Spinal cord (tissue), 10 donors: Measurements from ENCODE around the gene TMEM198. TPM values are rescaled to one million over a fixed set of nuclear protein-coding genes. Genes with fewer than 3 reads are reported as not detected.

ENCODE experiments used
- DNase-seq, 6 donors: peaks; one replicate each; pipeline versions ENCODE4 v3.0.0 to v3.0.0-alpha.2; 2013 to 2015; ENCODE audit warnings: low spot score in 6 of 6, low read depth in 4 of 6
- H3K27ac ChIP-seq: one replicate; pipeline ENCODE4 v1.5.1; 2013; ENCODE audit warnings: low read depth, low read length, control low read depth
- H3K27me3 ChIP-seq: one replicate; pipeline ENCODE4 v1.6.1; 2013; ENCODE audit warnings: low read length; ENCODE audit not compliant: control insufficient read depth, insufficient read depth
- H3K36me3 ChIP-seq: one replicate; pipeline ENCODE4 v1.6.1; 2013; ENCODE audit warnings: low read length; ENCODE audit not compliant: control insufficient read depth, insufficient read depth
- H3K4me1 ChIP-seq: one replicate; pipeline ENCODE4 v1.6.1; 2013; ENCODE audit warnings: low read length; ENCODE audit not compliant: control insufficient read depth, insufficient read depth
- H3K4me3 ChIP-seq: one replicate; pipeline ENCODE4 v1.5.1; 2013; ENCODE audit warnings: low read depth, low read length, control low read depth
- H3K9me3 ChIP-seq: one replicate; pipeline ENCODE4 v1.6.1; 2013; ENCODE audit warnings: low read length; ENCODE audit not compliant: control insufficient read depth, insufficient read depth
- WGBS: methylation state at CpG from one replicate; pipeline ENCODE4 v1.1.5; 2013; ENCODE audit warnings: missing lambda C conversion rate; ENCODE audit not compliant: insufficient coverage; 5-methylcytosine and 5-hydroxymethylcytosine counted together
- polyA plus RNA-seq, 2 donors: library from polyadenylated mRNA; unstranded; fragments of 120-200 nt; gene quantifications; one replicate each; pipeline ENCODE4 v1.2.1, GENCODE V29; 2013; ENCODE audit not compliant: insufficient read length in 2 of 2
- total RNA-seq, 2 donors: library from RNA; depleted of rRNA in 1 of 2; stranded (reverse); fragments of 120-200 nt in 1 of 2; fragments of >200 nt in 1 of 2; gene quantifications; one replicate each; pipeline versions ENCODE4 v1.2.3 to v1.2.4, GENCODE V29; 2013 to 2014
- donor health status: healthy.

TMEM198 gene
- total and polyA plus RNA-seq, 4 donors: 4.7 to 19.0 (median 12.0) TPM

DNA sequence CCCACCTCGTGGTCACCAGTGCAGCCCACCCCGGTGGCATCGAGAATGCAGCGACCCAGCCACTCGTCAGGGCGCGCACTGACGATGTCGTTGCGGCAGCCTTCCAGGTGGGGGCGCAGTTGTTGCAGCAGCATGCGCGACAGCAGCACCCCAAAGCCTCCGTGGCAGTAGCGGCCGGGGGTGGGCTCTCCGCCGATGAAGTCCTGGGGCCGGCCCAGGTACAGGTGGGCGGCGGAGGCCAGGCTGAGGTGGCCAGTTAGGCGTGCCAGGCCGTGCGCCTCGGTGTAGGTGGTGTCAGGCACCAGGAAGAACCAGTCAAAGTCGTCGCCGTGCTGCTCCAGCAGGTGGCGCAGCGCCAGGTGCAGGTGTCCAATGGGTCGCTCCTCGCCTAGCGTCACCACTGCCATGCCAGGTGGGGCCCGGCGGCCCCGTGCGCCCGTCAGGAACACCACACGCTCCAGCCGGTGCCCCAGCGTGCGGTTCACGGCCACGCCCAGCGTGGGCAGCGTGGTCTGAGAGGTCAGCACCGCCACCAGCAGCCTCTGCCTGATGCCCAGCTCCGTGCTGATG, 2.1 kb upstream of the TMEM198 start:
- Histone ChIP-seq H3K9me3 (no peaks in the 10 kb centered on the region), H3K36me3 (peaks cover 61% of the 10 kb centered on the region), H3K27me3 (no peaks in the 10 kb centered on the region), H3K4me1 (peaks cover 72% of the 10 kb centered on the region), H3K4me3 (peak overlapping the region; percentile 75), H3K27ac (no peak overlapping the region)
- DNase-seq: peak in 3 of 6 donors; percentile 51 to 91 (median 79)
- 7% methylated on average over 48 of the region's 48 CpGs for WGBS

DNA sequence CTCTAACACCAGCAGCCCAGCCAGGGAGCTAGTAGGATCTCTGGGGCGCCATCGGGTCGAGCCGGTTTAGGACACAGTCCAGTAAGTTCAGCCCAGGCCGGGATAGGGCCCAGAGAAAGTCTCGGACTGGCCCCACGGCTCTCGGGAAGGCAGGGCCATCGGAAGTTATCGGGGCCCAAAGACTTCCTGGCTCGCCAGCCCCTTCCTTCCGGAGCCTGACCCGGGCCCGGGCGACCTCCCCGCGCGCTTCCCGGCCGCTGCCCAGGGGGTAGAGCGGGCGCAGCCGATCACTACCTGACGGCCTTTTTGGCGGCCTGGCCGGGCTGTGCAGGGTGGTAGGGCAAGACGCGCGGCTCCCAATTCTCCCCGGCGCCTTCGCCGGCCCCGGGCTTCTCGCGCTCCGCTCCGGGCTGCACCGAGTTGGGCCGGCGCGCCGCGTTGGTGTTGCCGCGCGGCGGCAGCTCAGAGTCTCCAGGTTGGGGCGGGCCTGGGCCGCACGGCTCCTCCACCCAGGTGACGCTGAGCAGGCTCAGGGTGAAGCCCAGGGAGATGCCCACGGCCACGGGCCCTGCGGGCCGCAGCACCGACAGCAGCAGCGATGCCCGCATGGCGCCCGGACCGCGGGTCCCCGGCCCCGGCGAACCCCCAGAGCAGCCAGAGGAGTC, 765 bp upstream of the TMEM198 start:
- no peaks in the 10 kb centered on the region for H3K9me3 ChIP-seq
- DNase-seq: peak in 1 of 6 donors; percentile 34
- no peaks in the 10 kb centered on the region for H3K27me3 ChIP-seq
- H3K4me1 ChIP-seq: peaks cover 59% of the 10 kb centered on the region
- peak overlapping the region; percentile 75 for H3K4me3 ChIP-seq
- WGBS: under 1% methylated on average over 66 of the region's 66 CpGs
- peaks cover 59% of the 10 kb centered on the region for H3K36me3 ChIP-seq
- H3K27ac ChIP-seq: peak overlapping the region; percentile 91

DNA sequence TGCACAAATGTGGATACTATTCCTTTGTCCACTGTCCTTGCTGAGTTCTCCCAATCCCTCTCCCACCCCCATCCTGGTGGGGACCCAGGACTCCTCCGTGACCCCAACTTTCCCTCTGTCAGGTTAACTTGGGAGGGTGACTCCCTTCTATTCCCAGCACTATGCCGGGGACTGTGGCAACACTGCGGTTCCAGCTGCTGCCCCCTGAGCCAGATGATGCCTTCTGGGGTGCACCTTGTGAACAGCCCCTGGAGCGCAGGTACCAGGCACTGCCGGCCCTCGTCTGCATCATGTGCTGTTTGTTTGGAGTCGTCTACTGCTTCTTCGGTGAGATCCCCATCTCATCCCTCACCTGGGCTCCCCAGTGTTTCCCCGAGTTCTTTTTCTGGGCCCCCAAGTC, 739 bp downstream of the TMEM198 start:
- peaks cover 59% of the 10 kb centered on the region for H3K36me3 ChIP-seq
- H3K4me3 ChIP-seq: peak overlapping the region; percentile 75
- peak overlapping the region; percentile 82 for H3K27ac ChIP-seq
- peaks cover 44% of the 10 kb centered on the region for H3K4me1 ChIP-seq
- WGBS: 40% methylated on average over 5 of the region's 9 CpGs
- H3K9me3 ChIP-seq: no peaks in the 10 kb centered on the region
- H3K27me3 ChIP-seq: no peaks in the 10 kb centered on the region
- no peak for DNase-seq

DNA sequence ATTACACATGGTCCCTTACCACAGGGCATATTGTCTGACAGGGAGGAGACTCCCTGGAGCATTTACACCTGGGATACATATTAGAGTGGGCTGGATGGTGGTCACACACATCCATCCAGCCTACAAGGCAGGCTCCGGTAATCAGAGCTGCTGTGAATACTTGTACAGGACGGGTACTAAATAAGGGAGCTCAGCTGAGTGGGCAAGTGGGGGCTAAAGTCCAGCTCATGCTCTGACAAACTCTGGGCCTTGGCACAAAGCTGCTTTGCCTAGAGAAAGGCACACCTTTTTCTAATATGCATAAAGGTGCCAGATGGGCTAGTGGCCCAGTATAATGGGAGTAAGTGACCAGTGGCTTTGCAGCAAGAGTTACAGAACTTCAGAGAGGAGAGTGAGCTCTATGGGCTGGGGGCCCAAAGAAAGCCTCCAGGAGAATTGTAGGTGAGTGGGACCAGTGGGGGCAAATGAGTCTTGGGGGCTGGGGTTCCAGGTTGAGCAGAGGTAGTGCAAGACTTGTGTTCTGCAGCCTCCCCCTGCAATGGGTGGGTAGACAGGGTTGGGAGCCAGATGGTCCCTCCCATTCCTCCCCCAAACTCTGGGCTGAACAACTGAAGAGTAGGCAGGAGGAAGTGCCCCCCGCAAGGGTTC, 1.6 kb downstream of the TMEM198 start:
- no peak overlapping the region for H3K27ac ChIP-seq
- 69% methylated on average over 3 of the region's 3 CpGs for WGBS
- peaks cover 59% of the 10 kb centered on the region for H3K36me3 ChIP-seq
- peaks cover 39% of the 10 kb centered on the region for H3K4me1 ChIP-seq
- no peak overlapping the region for H3K4me3 ChIP-seq
- DNase-seq: no peak
- no peaks in the 10 kb centered on the region for H3K27me3 ChIP-seq
- H3K9me3 ChIP-seq: no peaks in the 10 kb centered on the region

DNA sequence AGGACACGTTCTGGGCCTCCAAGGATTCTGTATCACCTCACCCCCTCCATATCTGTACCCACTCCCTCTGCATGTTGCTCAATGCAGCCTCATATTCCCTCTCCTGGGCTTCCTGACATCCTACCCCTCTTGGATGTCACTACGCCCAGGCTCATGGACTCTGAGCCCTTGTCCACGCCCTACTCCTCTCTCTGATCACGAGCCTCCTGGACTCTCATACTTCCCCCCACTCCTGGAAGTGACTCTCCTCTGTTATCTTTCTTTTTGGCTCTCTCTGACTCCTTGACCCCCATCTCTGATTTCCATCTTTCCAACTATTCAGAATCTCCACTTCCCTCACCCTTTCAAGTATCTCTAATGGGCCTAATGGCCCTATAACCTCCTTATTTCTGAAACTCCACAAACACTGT, 2.1 kb downstream of the TMEM198 start:
- peaks cover 59% of the 10 kb centered on the region for H3K36me3 ChIP-seq
- H3K27ac ChIP-seq: no peak overlapping the region
- 76% methylated on average over 4 of the region's 4 CpGs for WGBS
- H3K9me3 ChIP-seq: no peaks in the 10 kb centered on the region
- peaks cover 42% of the 10 kb centered on the region for H3K4me1 ChIP-seq
- no peak for DNase-seq
- no peak overlapping the region for H3K4me3 ChIP-seq
- H3K27me3 ChIP-seq: no peaks in the 10 kb centered on the region

DNA sequence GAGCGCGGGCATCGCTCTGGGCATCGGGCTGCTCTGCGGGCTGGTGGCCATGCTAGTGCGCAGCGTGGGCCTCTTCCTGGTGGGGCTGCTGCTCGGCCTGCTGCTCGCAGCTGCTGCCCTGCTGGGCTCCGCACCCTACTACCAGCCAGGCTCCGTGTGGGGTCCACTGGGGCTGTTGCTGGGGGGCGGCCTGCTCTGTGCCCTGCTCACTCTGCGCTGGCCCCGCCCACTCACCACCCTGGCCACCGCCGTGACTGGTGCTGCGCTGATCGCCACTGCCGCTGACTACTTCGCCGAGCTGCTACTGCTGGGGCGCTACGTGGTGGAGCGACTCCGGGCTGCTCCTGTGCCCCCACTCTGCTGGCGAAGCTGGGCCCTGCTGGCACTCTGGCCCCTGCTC, 3.8 kb downstream of the TMEM198 start:
- peaks cover 47% of the 10 kb centered on the region for H3K4me1 ChIP-seq
- 92% methylated on average over 26 of the region's 26 CpGs for WGBS
- peaks cover 3% of the 10 kb centered on the region for H3K27me3 ChIP-seq
- peaks cover 55% of the 10 kb centered on the region for H3K36me3 ChIP-seq
- no peak overlapping the region for H3K27ac ChIP-seq
- no peaks in the 10 kb centered on the region for H3K9me3 ChIP-seq
- no peak overlapping the region for H3K4me3 ChIP-seq
- no peak for DNase-seq

DNA sequence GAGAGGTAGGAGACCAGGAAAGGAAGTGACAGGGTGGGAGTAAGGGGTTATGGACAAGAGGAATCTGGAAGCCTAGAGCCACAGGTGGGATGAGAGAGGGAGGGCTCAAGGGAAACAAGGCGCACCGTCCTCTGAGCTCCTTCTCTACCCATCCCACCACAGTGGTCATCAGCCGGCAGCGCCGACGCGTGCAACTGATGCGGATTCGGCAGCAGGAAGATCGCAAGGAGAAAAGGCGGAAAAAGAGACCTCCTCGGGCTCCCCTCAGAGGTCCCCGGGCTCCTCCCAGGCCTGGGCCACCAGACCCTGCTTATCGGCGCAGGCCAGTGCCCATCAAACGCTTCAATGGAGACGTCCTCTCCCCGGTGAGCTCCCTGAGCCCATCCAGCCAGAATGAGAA, 5.2 kb downstream of the TMEM198 start:
- no peak for DNase-seq
- 94% methylated on average over 16 of the region's 18 CpGs for WGBS
- Histone ChIP-seq H3K9me3 (no peaks in the 10 kb centered on the region), H3K4me3 (no peak overlapping the region), H3K36me3 (peaks cover 59% of the 10 kb centered on the region), H3K4me1 (peaks cover 54% of the 10 kb centered on the region), H3K27me3 (peaks cover 3% of the 10 kb centered on the region), H3K27ac (no peak overlapping the region)

DNA sequence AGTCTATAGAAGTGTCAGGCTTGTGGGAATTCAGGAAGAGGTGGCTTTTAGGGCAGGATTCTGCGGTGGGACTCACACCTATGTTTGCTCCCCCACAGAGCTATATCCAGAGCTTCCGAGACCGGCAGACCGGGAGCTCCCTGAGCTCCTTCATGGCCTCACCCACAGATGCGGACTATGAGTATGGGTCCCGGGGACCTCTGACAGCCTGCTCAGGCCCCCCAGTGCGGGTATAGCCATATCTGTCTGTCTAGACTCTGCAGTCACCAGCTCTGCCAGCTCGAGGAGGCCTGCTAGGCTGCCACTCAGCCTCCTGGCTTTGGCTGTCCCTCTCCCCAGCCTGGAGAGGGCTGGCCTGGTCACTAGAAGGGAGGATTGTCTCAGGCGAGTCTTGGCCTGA, 5.8 kb downstream of the TMEM198 start:
- no peak for DNase-seq
- Histone ChIP-seq H3K36me3 (peaks cover 65% of the 10 kb centered on the region), H3K4me1 (peaks cover 47% of the 10 kb centered on the region), H3K27ac (no peak overlapping the region), H3K4me3 (no peak overlapping the region), H3K9me3 (no peaks in the 10 kb centered on the region), H3K27me3 (peaks cover 3% of the 10 kb centered on the region)
- WGBS: 88% methylated on average over 7 of the region's 9 CpGs

DNA sequence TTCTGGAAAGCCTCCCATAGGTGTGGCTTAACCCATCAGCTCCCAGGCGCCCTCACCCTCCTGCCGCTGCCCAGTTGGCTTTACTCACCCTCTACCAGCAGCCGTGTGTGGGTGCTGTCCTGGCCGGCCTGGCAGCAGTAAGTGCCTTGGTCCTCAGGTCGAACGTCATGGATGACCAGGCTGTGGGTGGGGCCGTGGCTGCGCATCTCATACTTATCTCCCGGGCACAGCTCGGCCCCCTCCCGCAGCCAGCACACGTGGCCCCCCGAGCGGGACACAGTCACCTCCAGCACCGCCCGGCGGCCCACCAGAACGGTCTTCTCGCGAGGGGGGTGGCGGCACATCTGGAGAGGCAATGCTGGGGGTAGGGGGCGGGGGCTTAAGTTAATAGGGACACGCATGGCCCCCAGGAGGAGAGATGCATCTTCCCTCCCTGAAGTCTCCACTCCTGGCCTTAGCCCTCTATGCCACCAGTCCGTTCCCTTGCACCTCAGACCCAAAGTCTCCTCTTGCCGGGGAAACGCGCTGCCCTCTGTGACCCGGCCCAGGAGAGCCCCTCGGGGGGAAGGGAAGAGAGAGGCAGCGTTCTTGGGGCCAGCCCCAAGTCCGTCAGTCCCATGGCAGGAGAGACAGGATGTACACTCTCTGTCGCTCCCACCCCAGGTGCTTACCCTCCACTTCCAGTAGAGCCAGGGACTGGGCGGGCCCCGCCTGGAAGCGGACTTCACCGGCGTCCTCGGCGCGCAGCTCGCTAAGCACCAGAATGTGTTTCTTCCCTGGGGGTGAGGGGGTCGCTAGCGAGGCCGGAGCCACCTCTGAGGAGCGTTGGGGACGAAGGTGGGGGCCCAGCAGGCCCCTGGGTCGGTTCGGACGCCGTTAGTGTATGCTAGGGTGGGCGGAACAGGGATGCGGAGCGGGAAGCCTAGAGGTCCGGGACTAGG, 7.9 kb downstream of the TMEM198 start:
- DNase-seq: peak in 1 of 6 donors; percentile 34
- WGBS: 5% methylated on average over 41 of the region's 54 CpGs
- H3K27ac ChIP-seq: peak overlapping the region; percentile 59
- H3K4me1 ChIP-seq: peaks cover 38% of the 10 kb centered on the region
- peak overlapping the region; percentile 64 for H3K4me3 ChIP-seq
- H3K36me3 ChIP-seq: peaks cover 67% of the 10 kb centered on the region
- no peaks in the 10 kb centered on the region for H3K9me3 ChIP-seq
- peaks cover 3% of the 10 kb centered on the region for H3K27me3 ChIP-seq
